Heart right ventricle (tissue), 16 donors: ENCODE measurements around the gene BMP10. TPM values are rescaled to one million over a fixed set of nuclear protein-coding genes. Genes with fewer than 3 reads are reported as not detected.

Experiments
- ATAC-seq, 8 donors: fragments of 200-7000 bp; cut with Tn5 transposase; one replicate each; pipeline ENCODE4 v1.9.1; 2020; ENCODE audit warnings: mild to moderate bottlenecking in 8 of 8, moderate library complexity in 8 of 8, moderate number of reproducible peaks in 1 of 8
- DNase-seq, 2 donors: peaks; one replicate each; pipeline ENCODE4 v3.0.0-alpha.2; 2020
- H3K27ac ChIP-seq, 10 donors: fragments of 200-600 bp; sonication (generic) in 2 of 10; one replicate each; pipeline versions ENCODE4 v1.5.0 to v1.8.0; 2020 to 2022; ENCODE audit warnings: mild to moderate bottlenecking in 3 of 10
- H3K27me3 ChIP-seq, 7 donors: fragments of 200-600 bp; one replicate each; pipeline ENCODE4 v1.8.0; 2021 to 2022; ENCODE audit warnings: mild to moderate bottlenecking in 2 of 7
- H3K36me3 ChIP-seq, 9 donors: fragments of 200-600 bp; sonication (generic) in 1 of 9; one replicate each; pipeline versions ENCODE4 v1.5.0 to v1.8.0; 2020 to 2022; ENCODE audit warnings: mild to moderate bottlenecking in 2 of 9
- H3K4me1 ChIP-seq, 9 donors: fragments of 200-600 bp; sonication (generic) in 1 of 9; one replicate each; pipeline versions ENCODE4 v1.5.0 to v1.8.0; 2020 to 2022; ENCODE audit warnings: mild to moderate bottlenecking in 4 of 9
- H3K4me3 ChIP-seq, 10 donors: fragments of 200-600 bp; sonication (generic) in 2 of 10; one replicate each; pipeline versions ENCODE4 v1.5.0 to v1.8.0; 2020 to 2022; ENCODE audit warnings: mild to moderate bottlenecking in 7 of 10, moderate library complexity in 2 of 10
- H3K9me3 ChIP-seq, 11 donors: fragments of 200-600 bp in 10 of 11; sonication (generic) in 2 of 11; one replicate each; pipeline versions ENCODE4 v1.5.0 to v1.8.0; 2013 to 2022; ENCODE audit warnings: mild to moderate bottlenecking in 2 of 11, control low read depth in 1 of 11, moderate library complexity in 1 of 11
- CTCF ChIP-seq, 9 donors: fragments of 200-600 bp; sonication (generic) in 2 of 9; IDR thresholded peaks; one replicate each; pipeline versions ENCODE4 v1.5.0 to v1.8.0; 2021 to 2022; ENCODE audit warnings: antibody characterized with exemption in 9 of 9, mild to moderate bottlenecking in 5 of 9, moderate library complexity in 1 of 9
- WGBS, 2 donors: extraction: QIAGEN DNeasy Blood & Tissue Kit; methylation state at CpG; one replicate each; pipeline ENCODE4 v1.1.7; 2013; ENCODE audit warnings: inconsistent platforms in 1 of 2; 5-methylcytosine and 5-hydroxymethylcytosine counted together
- intact Hi-C, 10 donors: fragments of 100-400 bp; cut with DNase I; formaldehyde crosslinking; loops; one replicate each; pipeline versions ENCODE4 v1.11.1 to v1.14.2; 2022
- polyA plus RNA-seq, 2 donors: library from polyadenylated mRNA; stranded (reverse); fragments of 200-250 nt; gene quantifications; one replicate each; pipeline ENCODE4 v1.2.3, GENCODE V29; 2013
- total RNA-seq, 10 donors: library from RNA; stranded (reverse); fragmentation: NEBNext Ultra II Directional in 3 of 10; extraction: Animal tissue kit (Norgen Biotek cat#: 25700) in 3 of 10; gene quantifications; one replicate each; pipeline versions ENCODE4 v1.2.1 to v1.2.4, GENCODE V29; 2021 to 2023
- donor health status: Arrhythmogenic right ventricular cardiomyopathy.
- donor health status: ischemic (EF 13 %, LVEDD 7.1; RV severe dilation, severe dysfunction).
- donor health status: healthy with polysubstance abuse.
- donor health status: DM: no; HTN: yes; CAD: no.
- donor health status: DM: no; HTN: no; CAD: no.
- donor health status: ischemic (EF 25% LVEDD 6.9; RV normal size, moderate dysfunction).
- donor health status: ischemic (EF 25% LVEDD 5.7; RV mildly dilated, moderate dysfunction).
- donor health status: healthy.
- donor health status: DM: yes; HTN: yes; CAD: no.
- donor health status: Ischemic cardiomyopathy.
- donor health status: ischemic (EF 35%, LVEDD 5.7; RV mildly dilated, moderate dysfunction).
- donor health status: nonischemic (EF 11% LVEDD 7.7; RV severe dilation, severe dysfunction).
- donor health status: DM: yes; HTN: yes; CAD: no.
- donor health status: PGD.
- donor health status: ischemic (EF 29% LVEDD 5.4; RV normal size, mild dysfunction).
- donor health status: nonischemic (EF 23%, LVEDD 6.1; RV moderate dilation, normal function).

Gene BMP10
- total and polyA plus RNA-seq, 12 donors = 0.03 to 0.31 TPM; not detected in 10

DNA sequence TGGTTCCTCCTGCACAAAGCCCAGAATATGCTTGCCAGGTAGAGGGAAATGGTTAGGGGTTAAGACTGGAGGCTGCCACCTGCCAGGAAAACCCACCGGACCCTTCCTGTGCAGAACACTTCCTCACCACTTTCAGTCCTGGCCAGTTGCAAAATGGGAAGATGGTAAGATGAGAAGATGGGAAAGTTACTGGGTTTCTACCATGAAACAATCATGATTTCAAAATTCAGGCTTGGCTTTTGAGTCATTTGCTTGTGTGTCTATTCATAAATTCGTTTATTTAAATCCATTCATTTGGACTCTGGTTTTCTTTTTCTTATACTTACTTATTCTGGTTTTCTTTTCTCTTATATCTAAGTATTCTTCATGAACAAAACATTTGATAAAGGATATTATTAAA lies 7.2 kb downstream of the BMP10 start:
- ATAC-seq = no peak

DNA sequence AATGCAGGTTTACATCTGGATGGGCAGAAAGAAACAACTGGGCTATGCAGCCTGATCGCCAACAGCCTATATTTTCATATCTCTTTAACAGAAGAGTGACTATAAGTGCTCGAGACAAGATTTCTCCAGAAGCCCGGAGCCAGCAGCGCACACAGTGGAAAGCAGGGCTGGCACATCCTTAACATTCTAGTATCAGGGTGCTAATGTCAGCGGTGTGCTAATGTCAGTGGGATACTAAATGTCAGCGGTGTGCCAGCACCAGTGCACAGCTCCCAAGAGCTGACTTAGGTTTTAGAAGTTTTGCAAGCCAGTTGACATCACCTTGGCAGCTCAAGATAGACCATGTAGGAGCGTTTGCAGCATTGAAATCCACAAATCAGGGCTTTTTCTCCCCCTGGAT lies 8.3 kb downstream of the BMP10 start:
- no peak for TF ChIP-seq CTCF (IDR thresholded peaks at IDR 0.05)
- ATAC-seq (peak in 4 of 8 donors; percentile 44 to 98 (median 64)), DNase-seq (no peak)

More for the DNA sequence above, 7.2 kb downstream of the BMP10 start:
- DNase-seq = no peak
- Histone ChIP-seq H3K4me1 (peaks cover 0 to 30% (median 0%) of the 10 kb centered on the region in 9 donors), H3K27ac (no peak overlapping the region), H3K36me3 (no peaks in the 10 kb centered on the region), H3K9me3 (no peaks in the 10 kb centered on the region), H3K27me3 (peaks cover 0 to 80% (median 37%) of the 10 kb centered on the region in 7 donors), H3K4me3 (no peak overlapping the region)
- no peak for TF ChIP-seq CTCF (IDR thresholded peaks at IDR 0.05)
- 86 to 94% methylated on average over 2 of the region's 2 CpGs for WGBS, 2 donors
- intact Hi-C loops = loop anchor here in 1 of 10 donors (5.0 kb wide), 1 partner anchor 38 kb away; no protein-coding TSS in a partner anchor

GRCh38 chr2:68861330-68861729 lies 9.9 kb downstream of the BMP10 start:
- Histone ChIP-seq H3K4me3 (no peak overlapping the region), H3K36me3 (no peaks in the 10 kb centered on the region), H3K27ac (peak overlapping the region in 1 of 10 donors; percentile 18), H3K9me3 (no peaks in the 10 kb centered on the region), H3K27me3 (peaks cover 0 to 85% (median 40%) of the 10 kb centered on the region in 7 donors), H3K4me1 (peaks cover 0 to 48% (median 0%) of the 10 kb centered on the region in 9 donors)
- no peak for TF ChIP-seq CTCF (IDR thresholded peaks at IDR 0.05)
- intact Hi-C loops = loop anchor here in 1 of 10 donors (5.0 kb wide), 1 partner anchor 41 kb away; no protein-coding TSS in a partner anchor
- no peak for ATAC-seq
- DNase-seq = no peak

More for the DNA sequence above, 8.3 kb downstream of the BMP10 start:
- peaks cover 0 to 82% (median 40%) of the 10 kb centered on the region in 7 donors for H3K27me3 ChIP-seq
- WGBS, 2 donors = 27 to 47% methylated on average over 7 of the region's 7 CpGs
- H3K36me3 ChIP-seq = no peaks in the 10 kb centered on the region
- H3K9me3 ChIP-seq = no peaks in the 10 kb centered on the region
- H3K4me1 ChIP-seq = peaks cover 0 to 41% (median 0%) of the 10 kb centered on the region in 9 donors
- intact Hi-C loops = loop anchor here in 1 of 10 donors (5.0 kb wide), 1 partner anchor 39 kb away; no protein-coding TSS in a partner anchor
- no peak overlapping the region for H3K27ac ChIP-seq
- no peak overlapping the region for H3K4me3 ChIP-seq

- Histone ChIP-seq H3K27ac (no peak overlapping the region), H3K9me3 (no peaks in the 10 kb centered on the region), H3K4me1 (peaks cover 0 to 48% (median 0%) of the 10 kb centered on the region in 9 donors), H3K27me3 (peaks cover 0 to 86% (median 37%) of the 10 kb centered on the region in 7 donors), H3K4me3 (no peak overlapping the region), H3K36me3 (no peaks in the 10 kb centered on the region)
- ATAC-seq (no peak), DNase-seq (no peak)
- WGBS, 2 donors = 74 to 76% methylated on average over 3 of the region's 3 CpGs
- no peak for TF ChIP-seq CTCF (IDR thresholded peaks at IDR 0.05)
- intact Hi-C loops = loop anchor here in 1 of 10 donors (5.0 kb wide), 1 partner anchor 42 kb away; no protein-coding TSS in a partner anchor
Observed at GRCh38 chr2:68860111-68860510, 11.1 kb downstream of the BMP10 start.
